ENCODE measurements around the gene TMEM115. TPM values are rescaled to one million over a fixed set of nuclear protein-coding genes. Genes with fewer than 3 reads are reported as not detected.
A peak's percentile ranks its signal among the peaks of the same experiment; 100 is the strongest.

The TMEM115 gene
- total and polyA plus RNA-seq, 9 of the 15 experiments (the other 6 are each of a cell fraction or from before 2014, with no cell fraction given), result 1.6 to 26.9 (median 14.1) TPM

GRCh38 chr3:50350527-50351322 lies 8.6 kb downstream of the TMEM115 start, which contains the start of the genes CYB561D2 and NPRL2 (continued):
- TF ChIP-seq PCBP2 (IDR thresholded peaks at IDR 0.05; ENCODE audit: low read depth, low read length, poor library complexity, severe bottlenecking), result no peak
- no peak for TF ChIP-seq PREB (CRISPR knock-in tag; IDR thresholded peaks at IDR 0.05)
- TF ChIP-seq NR4A1 (CRISPR knock-in tag; IDR thresholded peaks at IDR 0.05), result no peak
- no peak for TF ChIP-seq NR4A1 (tag; IDR thresholded peaks at IDR 0.05)
- TF ChIP-seq CGGBP1 (CRISPR knock-in tag; IDR thresholded peaks at IDR 0.05), result no peak
- no peak for TF ChIP-seq ARNT (IDR thresholded peaks at IDR 0.05)
- TF ChIP-seq SREBF2 (CRISPR knock-in tag; IDR thresholded peaks at IDR 0.05), result 0 out of 2 replicates have a peak, but pooled peaks have one; percentile 62
- no peak for TF ChIP-seq RBM22 (IDR thresholded peaks at IDR 0.05; ENCODE audit: low read depth, low read length, poor library complexity, severe bottlenecking)
- TF ChIP-seq BRCA1 (IDR thresholded peaks at IDR 0.05), result no peak
- TF ChIP-seq BRCA1 (CRISPR knock-in tag; IDR thresholded peaks at IDR 0.05), result no peak
- no peak for TF ChIP-seq MBD1 (CRISPR knock-in tag; IDR thresholded peaks at IDR 0.05)
- TF ChIP-seq PHTF2 (CRISPR knock-in tag; IDR thresholded peaks at IDR 0.05), result no peak
- no peak for TF ChIP-seq SMARCA5 (IDR thresholded peaks at IDR 0.05)
- no peak for TF ChIP-seq ZSCAN29 (IDR thresholded peaks at IDR 0.05)
- TF ChIP-seq CREB3L1 (IDR thresholded peaks at IDR 0.05; ENCODE audit: borderline replicate concordance, low read depth), result peak; percentile 89; the same call in 1 of the 2 replicates
- no peak for TF ChIP-seq SLC30A9 (CRISPR knock-in tag; IDR thresholded peaks at IDR 0.05)
- no peak for TF ChIP-seq SRSF7 (optimal IDR thresholded peaks at IDR 0.05; ENCODE audit: low read depth, low read length)
- no peak for TF ChIP-seq CTCF (IDR thresholded peaks at IDR 0.05 in 2 of 3, conservative IDR thresholded peaks at IDR 0.05 in 1 of 3; ENCODE audit: insufficient read depth in 2 of 3, low read depth in 1 of 3, low read length in 3 of 3)
- no peak; the same call in 1 of the 2 replicates for TF ChIP-seq ETV1 (tag; conservative IDR thresholded peaks at IDR 0.05; ENCODE audit: low read depth)
- peak; percentile 46 for TF ChIP-seq TBP (optimal IDR thresholded peaks at IDR 0.05; ENCODE audit: low read depth, low read length)
- TF ChIP-seq DNMT1 (IDR thresholded peaks at IDR 0.05), result no peak
- no peak for TF ChIP-seq ZNF384 (IDR thresholded peaks at IDR 0.05; ENCODE audit: low read depth, low read length)
- TF ChIP-seq KDM4B (IDR thresholded peaks at IDR 0.05; ENCODE audit: borderline replicate concordance in 2 of 2, low read depth in 1 of 2), result peak in 1 of 2 experiments; percentile 53; a peak in 1 of 4 replicates
